DMS53 treated with DMSO at 0.1 percent for 48 hours (cell line): Measurements from ENCODE around the gene ATG10.
"Not testable (repeated sequence)": the region's sequence is repeated elsewhere in the genome, so short reads cannot be mapped to it uniquely, and the experiment has no call there.

Experiments
- DNase-seq: peaks from one replicate; lab custom pipeline; 2025; ENCODE audit not compliant: unreplicated experiment; lab: John Stamatoyannopoulos, UW

ATG10 gene

DNA sequence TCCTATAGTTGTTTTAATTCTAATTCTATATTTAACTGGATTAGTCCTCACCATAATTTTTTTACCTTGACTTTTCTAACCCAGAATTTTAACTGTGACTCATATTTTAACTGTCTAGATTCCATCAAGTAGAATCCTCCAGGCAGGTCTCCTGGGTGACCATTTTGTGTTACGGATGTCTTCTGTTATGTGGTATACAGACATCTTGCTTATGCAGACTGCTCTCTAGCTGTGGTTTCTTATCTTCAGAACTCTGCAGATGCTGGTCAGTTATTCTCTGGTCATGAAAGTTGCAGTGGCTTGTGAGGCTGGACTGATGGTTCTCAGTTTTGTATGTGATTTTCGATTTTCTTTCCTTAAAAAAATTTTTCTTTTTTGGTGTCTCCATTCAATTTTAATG lies 139.4 kb downstream of the ATG10 start:
- no peak for DNase-seq

- DNase-seq: no peak
These were observed 144.0 kb downstream of the ATG10 start for GRCh38 chr5:82115858-82116257.

DNA sequence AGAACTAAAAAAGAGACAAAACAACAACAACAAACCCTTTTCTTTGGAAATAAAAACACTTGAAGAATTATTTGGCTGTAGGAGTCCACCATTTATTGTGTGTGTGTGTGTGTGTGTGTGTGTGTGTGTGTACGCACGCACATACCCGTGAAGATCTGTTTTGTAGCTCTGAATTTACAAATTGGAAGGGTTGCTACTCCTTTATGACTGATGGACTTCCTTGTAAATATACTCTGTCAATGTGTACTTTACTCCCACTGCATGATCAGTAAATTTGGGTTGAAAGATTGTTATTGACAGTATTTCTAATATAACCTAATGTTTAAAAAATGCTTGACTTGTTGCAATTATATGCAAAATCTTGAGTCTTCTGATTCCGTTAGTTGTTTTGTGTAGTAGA lies 148.1 kb downstream of the ATG10 start:
- no peak for DNase-seq

DNA sequence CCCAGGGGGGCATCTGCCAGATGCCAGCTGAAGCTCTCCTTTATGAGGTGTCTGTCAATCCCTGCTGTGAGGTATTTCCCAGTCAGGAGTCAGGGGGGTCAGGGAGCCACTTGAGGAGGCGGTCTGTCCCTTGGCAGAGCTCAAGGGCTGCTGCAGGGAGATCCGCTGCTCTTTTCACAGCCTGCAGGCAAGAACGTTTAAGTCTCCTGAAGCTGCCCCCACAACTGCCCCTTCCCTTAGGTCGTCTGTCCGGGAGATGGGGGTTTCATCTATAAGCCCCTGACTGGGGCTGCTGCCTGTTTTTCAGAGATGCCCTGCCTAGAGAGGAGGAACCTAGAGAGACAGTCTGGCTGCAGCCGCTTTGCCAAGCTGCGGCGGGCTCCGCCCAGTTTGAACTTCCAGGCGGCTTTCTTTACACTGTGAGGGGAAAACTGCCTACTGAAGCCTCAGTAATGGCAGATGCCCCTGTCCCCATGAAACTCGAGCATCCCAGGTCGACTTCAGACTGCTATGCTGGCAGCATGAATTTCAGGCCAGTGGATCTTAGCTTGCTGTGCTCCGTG lies 158.0 kb downstream of the ATG10 start:
- DNase-seq: no peak

DNA sequence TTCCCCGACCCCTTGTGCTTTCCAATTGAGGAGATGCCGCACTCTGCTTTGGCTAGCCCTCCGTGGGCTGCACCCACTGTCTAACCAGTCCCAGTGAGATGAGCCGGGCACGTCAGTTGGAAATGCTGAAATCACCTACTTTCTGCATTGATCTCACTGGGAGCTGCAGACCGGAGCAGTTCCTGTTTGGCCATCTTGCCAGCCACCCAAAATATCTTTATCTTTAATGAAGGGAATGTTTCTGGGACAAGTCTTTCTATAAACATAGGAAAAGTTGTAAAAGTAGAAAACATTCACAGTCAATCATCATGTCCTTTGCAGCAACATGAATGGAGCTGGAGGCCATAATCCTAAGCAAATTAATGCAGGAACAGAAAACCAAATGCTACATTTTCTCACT lies 158.8 kb downstream of the ATG10 start:
- DNase-seq: no peak

DNA sequence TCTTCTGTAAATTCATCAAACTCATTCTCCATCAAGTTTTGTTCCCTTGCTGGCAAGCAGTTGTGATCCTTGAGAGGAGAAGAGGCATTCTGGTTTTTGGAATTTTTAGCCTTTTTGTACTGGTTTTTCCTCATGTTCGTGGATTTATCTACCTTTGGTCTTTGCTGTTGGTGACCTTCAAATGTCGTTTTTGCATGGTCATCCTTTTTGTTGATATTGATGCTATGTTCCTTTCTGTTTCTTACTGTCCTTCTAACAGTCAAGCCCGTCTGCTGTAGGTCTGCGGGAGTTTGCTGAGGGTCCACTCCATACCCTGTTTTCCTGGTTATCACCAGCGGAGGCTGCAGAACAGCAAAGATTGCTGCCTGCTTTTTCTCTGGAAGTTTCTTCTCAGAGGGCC lies 165.4 kb downstream of the ATG10 start:
- DNase-seq: no peak

DNA sequence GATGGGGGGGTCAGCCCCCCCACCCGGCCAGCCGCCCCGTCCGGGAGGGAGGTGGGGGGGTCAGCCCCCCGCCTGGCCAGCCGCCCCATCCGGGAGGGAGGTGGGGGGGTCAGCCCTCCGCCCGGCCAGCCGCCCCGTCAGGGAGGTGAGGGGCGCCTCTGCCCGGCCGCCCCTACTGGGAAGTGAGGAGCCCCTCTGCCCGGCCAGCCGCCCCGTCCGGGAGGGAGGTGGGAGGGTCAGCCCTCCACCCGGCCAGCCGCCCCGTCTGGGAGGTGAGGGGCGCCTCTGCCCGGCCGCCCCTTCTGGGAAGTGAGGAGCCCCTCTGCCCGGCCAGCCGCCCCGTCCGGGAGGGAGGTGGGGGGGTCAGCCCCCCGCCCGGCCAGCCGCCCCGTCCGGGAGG lies 168.0 kb downstream of the ATG10 start:
- DNase-seq: not testable (repeated sequence)

DNA sequence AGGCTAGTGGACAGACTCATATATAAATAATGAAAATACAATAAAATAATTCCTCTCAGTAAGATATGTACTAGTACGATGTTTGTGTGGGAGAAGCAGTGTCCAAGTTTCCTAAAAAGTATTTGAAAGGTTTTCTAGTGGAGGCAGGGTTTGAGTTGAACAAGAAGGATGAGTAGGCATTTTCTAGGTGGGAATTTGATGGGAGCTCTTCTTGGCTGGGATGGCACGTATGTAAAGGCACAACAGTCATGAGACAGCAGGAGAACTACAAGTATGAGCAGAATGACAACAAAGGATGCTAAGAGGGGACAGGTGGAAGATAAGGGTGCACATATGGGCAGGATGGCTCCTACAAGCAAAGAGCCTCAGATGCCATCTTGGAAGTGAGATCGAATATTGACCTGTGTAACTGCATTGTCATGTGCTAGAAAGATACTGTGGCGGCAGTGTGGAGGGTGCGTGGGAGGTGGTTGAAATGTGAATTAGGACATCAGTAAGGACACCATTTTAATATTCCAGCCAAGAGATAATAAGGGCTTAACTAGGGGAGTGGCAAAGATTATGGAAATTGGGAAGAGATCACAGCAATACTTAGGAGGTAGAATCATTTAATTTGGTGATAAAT lies 170.5 kb downstream of the ATG10 start:
- no peak for DNase-seq

- DNase-seq: no peak
These were observed 171.2 kb downstream of the ATG10 start for GRCh38 chr5:82142928-82143577.

GRCh38 chr5:82147860-82148573 lies 176.2 kb downstream of the ATG10 start:
- no peak for DNase-seq

- DNase-seq: no peak
These were observed 177.6 kb downstream of the ATG10 start for GRCh38 chr5:82149434-82149833.

- no peak for DNase-seq
These were observed 178.7 kb downstream of the ATG10 start for GRCh38 chr5:82150559-82150958.

DNA sequence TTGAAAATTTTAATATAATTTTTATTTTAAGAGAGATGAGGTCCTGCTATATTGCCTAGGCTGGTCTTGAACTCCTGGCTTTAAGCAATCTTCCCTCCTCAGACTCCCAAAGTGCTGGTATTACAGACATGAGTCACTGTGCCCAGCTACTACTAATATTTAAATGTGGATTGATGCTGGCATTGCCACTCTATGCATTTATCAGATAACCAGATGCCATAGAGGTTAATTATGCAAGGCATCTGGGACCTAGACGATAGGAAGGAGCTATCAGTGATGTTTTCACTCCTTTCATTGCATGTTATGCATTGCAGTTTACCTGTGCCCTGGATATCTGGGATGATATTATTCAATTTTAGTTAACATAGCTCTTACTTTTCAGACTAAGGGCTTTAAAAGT lies 179.4 kb downstream of the ATG10 start:
- no peak for DNase-seq

GRCh38 chr5:82151662-82152061 lies 179.8 kb downstream of the ATG10 start:
- no peak for DNase-seq

GRCh38 chr5:82152978-82153481 lies 181.2 kb downstream of the ATG10 start:
- no peak for DNase-seq

DNA sequence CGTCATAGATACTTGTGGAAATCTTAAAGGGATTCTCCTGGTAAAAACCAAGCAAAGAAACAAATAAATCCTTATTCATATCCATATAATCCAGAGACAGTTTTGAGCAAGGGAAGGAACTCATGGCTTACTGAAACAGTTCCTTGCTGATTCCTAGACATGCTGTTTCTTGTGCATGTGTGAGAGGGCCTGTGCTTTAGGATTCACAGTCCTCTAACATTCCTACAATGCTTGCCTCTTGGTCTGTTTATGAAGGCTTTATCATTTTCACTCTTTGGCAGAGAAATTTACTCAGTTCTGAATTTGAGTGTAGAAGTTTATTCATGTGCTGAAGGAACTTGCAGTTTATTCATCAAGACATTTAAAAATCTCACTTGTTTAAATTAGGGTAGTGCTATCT lies 183.0 kb downstream of the ATG10 start:
- DNase-seq: no peak

GRCh38 chr5:82155305-82155704 lies 183.5 kb downstream of the ATG10 start:
- no peak for DNase-seq

DNA sequence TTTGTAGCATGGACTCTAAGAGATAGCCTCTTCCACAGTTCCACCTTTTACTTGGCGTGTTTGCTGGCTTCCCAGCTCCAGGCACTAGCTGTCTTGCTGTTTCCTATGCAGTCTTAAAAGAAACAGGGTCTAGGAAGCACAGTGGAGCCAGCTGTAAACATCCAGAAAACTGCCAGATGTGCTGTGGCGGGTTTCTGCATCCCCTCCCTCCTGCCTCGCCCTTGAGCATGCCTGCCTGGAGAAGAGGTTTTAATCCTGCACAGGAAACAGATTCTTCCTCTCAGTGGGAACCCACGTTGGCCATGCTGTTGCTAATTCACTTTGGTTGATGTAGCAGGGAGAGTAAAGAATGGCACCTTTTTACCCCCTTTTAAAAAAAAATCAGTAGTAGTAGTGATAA lies 185.1 kb downstream of the ATG10 start:
- DNase-seq: no peak

DNA sequence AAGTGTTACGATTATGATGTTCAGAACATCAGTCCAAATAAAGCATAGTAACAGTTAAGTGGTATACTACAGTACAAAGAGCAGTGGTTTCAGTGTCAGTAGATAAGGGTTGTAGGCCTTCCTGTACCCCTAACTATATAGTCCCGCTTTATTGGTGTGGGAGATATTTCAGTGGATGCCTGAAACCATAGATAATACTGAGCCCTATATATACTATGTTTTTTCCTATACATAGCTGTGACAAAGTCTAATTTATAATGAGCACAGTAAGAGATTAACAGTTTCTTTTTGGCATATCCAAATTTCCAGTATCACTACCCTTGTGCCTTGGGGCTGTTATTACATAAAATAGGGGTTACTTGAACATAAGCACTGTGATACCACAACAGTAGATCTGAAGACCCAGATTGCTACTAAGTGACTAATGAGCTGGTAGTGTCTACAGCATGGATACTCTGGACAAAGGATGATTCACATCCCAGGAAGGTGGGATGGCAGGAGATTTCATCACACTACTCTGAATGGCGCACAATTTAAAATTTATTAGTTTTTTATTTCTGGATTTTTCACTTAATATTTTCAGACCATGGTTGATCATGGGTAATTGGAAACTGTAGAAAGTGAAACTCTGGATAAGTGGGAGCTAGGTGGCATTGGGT lies 187.1 kb downstream of the ATG10 start:
- no peak for DNase-seq

- no peak for DNase-seq
These were observed 189.1 kb downstream of the ATG10 start for GRCh38 chr5:82160948-82161347.

- DNase-seq: no peak
These were observed 190.8 kb downstream of the ATG10 start for GRCh38 chr5:82162573-82162972.
